Subcutaneous abdominal adipose tissue (tissue), 5 donors: ENCODE data around the gene MYH14.

Experiments
- H3K27ac ChIP-seq: one replicate; pipeline ENCODE4 v1.7.0; 2013; ENCODE audit warnings: low read depth, mild to moderate bottlenecking, inconsistent platforms, low read length, moderate library complexity
- H3K27me3 ChIP-seq, 5 donors: one replicate each; pipeline ENCODE4 v1.7.0; 2013; ENCODE audit warnings: low read length in 5 of 5, inconsistent platforms in 1 of 5; ENCODE audit not compliant: control insufficient read depth in 5 of 5, insufficient read depth in 4 of 5
- H3K36me3 ChIP-seq, 5 donors: one replicate each; pipeline ENCODE4 v1.7.0; 2013; ENCODE audit warnings: low read length in 5 of 5; ENCODE audit not compliant: control insufficient read depth in 5 of 5, insufficient read depth in 5 of 5
- H3K4me1 ChIP-seq, 5 donors: one replicate each; pipeline ENCODE4 v1.7.0; 2013; ENCODE audit warnings: low read length in 5 of 5, mild to moderate bottlenecking in 3 of 5, moderate library complexity in 1 of 5; ENCODE audit not compliant: control insufficient read depth in 5 of 5, insufficient read depth in 5 of 5
- H3K4me3 ChIP-seq, 5 donors: one replicate each; pipeline ENCODE4 v1.7.0; 2013; ENCODE audit warnings: low read length in 5 of 5, low read depth in 1 of 5
- H3K9ac ChIP-seq, 5 donors: one replicate each; pipeline ENCODE4 v1.7.0; 2013; ENCODE audit warnings: low read length in 5 of 5, mild to moderate bottlenecking in 4 of 5, moderate library complexity in 3 of 5
- H3K9me3 ChIP-seq, 5 donors: one replicate each; pipeline ENCODE4 v1.7.0; 2013; ENCODE audit warnings: low read length in 5 of 5; ENCODE audit not compliant: control insufficient read depth in 5 of 5
- donor health status: healthy.
- donor health status: healthy.
- donor health status: healthy.
- donor health status: healthy.
- donor health status: healthy.

Gene MYH14

GRCh38 chr19:50249636-50250035 is 46.2 kb downstream of the MYH14 start:
- Histone ChIP-seq H3K27ac (no peak overlapping the region), H3K9ac (no peak overlapping the region), H3K36me3 (peaks cover 0 to 18% (median 10%) of the 10 kb centered on the region in 5 donors), H3K9me3 (peaks cover 0 to 15% (median 9%) of the 10 kb centered on the region in 5 donors), H3K4me1 (peaks cover 0 to 10% (median 3%) of the 10 kb centered on the region in 5 donors), H3K27me3 (no peaks in the 10 kb centered on the region), H3K4me3 (no peak overlapping the region)

- no peak overlapping the region for H3K27ac ChIP-seq
- H3K36me3 ChIP-seq = peaks cover 0 to 18% (median 14%) of the 10 kb centered on the region in 5 donors
- H3K9ac ChIP-seq = no peak overlapping the region
- no peaks in the 10 kb centered on the region for H3K27me3 ChIP-seq
- H3K9me3 ChIP-seq = peaks cover 0 to 15% (median 9%) of the 10 kb centered on the region in 5 donors
- no peak overlapping the region for H3K4me3 ChIP-seq
- peaks cover 0 to under 1% (median under 1%) of the 10 kb centered on the region in 5 donors for H3K4me1 ChIP-seq
These were observed 47.2 kb downstream of the MYH14 start for GRCh38 chr19:50250450-50251136.

- peaks cover 0 to 15% (median 9%) of the 10 kb centered on the region in 5 donors for H3K9me3 ChIP-seq
- H3K4me1 ChIP-seq = no peaks in the 10 kb centered on the region
- no peak overlapping the region for H3K27ac ChIP-seq
- H3K27me3 ChIP-seq = no peaks in the 10 kb centered on the region
- peak overlapping the region in 1 of 5 donors; percentile 0 for H3K4me3 ChIP-seq
- peaks cover 2 to 23% (median 16%) of the 10 kb centered on the region in 5 donors for H3K36me3 ChIP-seq
- H3K9ac ChIP-seq = no peak overlapping the region
These were observed 48.9 kb downstream of the MYH14 start for GRCh38 chr19:50252111-50252886.

- Histone ChIP-seq H3K27ac (no peak overlapping the region), H3K36me3 (peaks cover 2 to 24% (median 19%) of the 10 kb centered on the region in 5 donors), H3K4me3 (peak overlapping the region in 1 of 5 donors; percentile 0), H3K4me1 (no peaks in the 10 kb centered on the region), H3K9ac (no peak overlapping the region), H3K27me3 (no peaks in the 10 kb centered on the region), H3K9me3 (peaks cover 0 to 15% (median 9%) of the 10 kb centered on the region in 5 donors)
These were observed 49.5 kb downstream of the MYH14 start for GRCh38 chr19:50252887-50253268.

- H3K4me3 ChIP-seq = no peak overlapping the region
- peaks cover 0 to 15% (median 9%) of the 10 kb centered on the region in 5 donors for H3K9me3 ChIP-seq
- peaks cover 2 to 22% (median 15%) of the 10 kb centered on the region in 5 donors for H3K36me3 ChIP-seq
- H3K9ac ChIP-seq = no peak overlapping the region
- H3K27ac ChIP-seq = no peak overlapping the region
- no peaks in the 10 kb centered on the region for H3K4me1 ChIP-seq
- H3K27me3 ChIP-seq = no peaks in the 10 kb centered on the region
These were observed 51.7 kb downstream of the MYH14 start for GRCh38 chr19:50255115-50255514.

- H3K4me1 ChIP-seq = no peaks in the 10 kb centered on the region
- peaks cover 2 to 33% (median 17%) of the 10 kb centered on the region in 5 donors for H3K36me3 ChIP-seq
- no peaks in the 10 kb centered on the region for H3K27me3 ChIP-seq
- H3K27ac ChIP-seq = no peak overlapping the region
- H3K9ac ChIP-seq = no peak overlapping the region
- H3K9me3 ChIP-seq = peaks cover 0 to 13% (median 9%) of the 10 kb centered on the region in 5 donors
- H3K4me3 ChIP-seq = no peak overlapping the region
These were observed 53.7 kb downstream of the MYH14 start for GRCh38 chr19:50257141-50257540.

- Histone ChIP-seq H3K9me3 (peaks cover 0 to 4% (median 0%) of the 10 kb centered on the region in 5 donors), H3K9ac (no peak overlapping the region), H3K4me3 (no peak overlapping the region), H3K27me3 (no peaks in the 10 kb centered on the region), H3K27ac (no peak overlapping the region), H3K4me1 (no peaks in the 10 kb centered on the region), H3K36me3 (peaks cover 2 to 28% (median 17%) of the 10 kb centered on the region in 5 donors)
These were observed 55.5 kb downstream of the MYH14 start for GRCh38 chr19:50258918-50259372.

GRCh38 chr19:50261446-50261970 is 58.1 kb downstream of the MYH14 start:
- Histone ChIP-seq H3K4me1 (no peaks in the 10 kb centered on the region), H3K27ac (no peak overlapping the region), H3K36me3 (peaks cover 2 to 26% (median 9%) of the 10 kb centered on the region in 5 donors), H3K4me3 (no peak overlapping the region), H3K27me3 (no peaks in the 10 kb centered on the region), H3K9ac (no peak overlapping the region), H3K9me3 (no peaks in the 10 kb centered on the region)

- Histone ChIP-seq H3K27me3 (peaks cover 0 to 4% (median 0%) of the 10 kb centered on the region in 5 donors), H3K9ac (no peak overlapping the region), H3K36me3 (peaks cover 0 to 22% (median 6%) of the 10 kb centered on the region in 5 donors), H3K27ac (no peak overlapping the region), H3K4me1 (no peaks in the 10 kb centered on the region), H3K4me3 (no peak overlapping the region), H3K9me3 (no peaks in the 10 kb centered on the region)
These were observed 59.8 kb downstream of the MYH14 start for GRCh38 chr19:50263176-50263575.
